Measurements from ENCODE around the gene ILKAP. TPM values are rescaled to one million over a fixed set of nuclear protein-coding genes. Genes with fewer than 3 reads are reported as not detected.

Gene ILKAP
- total RNA-seq, 1 donor from 2014 or later = 63.2 TPM

- DNase-seq (ENCODE audit: low read depth, low spot score) = no peak
- H3K4me1 Mint-ChIP-seq = no peaks in the 10 kb centered on the region
- H3K27me3 Mint-ChIP-seq (ENCODE audit: low read depth) = peaks cover 21% of the 10 kb centered on the region
- TF ChIP-seq CTCF (conservative IDR thresholded peaks at IDR 0.05) = no peak
- no peaks in the 10 kb centered on the region for H3K9me3 Mint-ChIP-seq
- peaks cover 17% of the 10 kb centered on the region for H3K36me3 Mint-ChIP-seq (ENCODE audit: low read depth)
- no peak overlapping the region for H3K4me3 Mint-ChIP-seq
- no peak overlapping the region for H3K27ac Mint-ChIP-seq (ENCODE audit: unreplicated experiment)
Observed at GRCh38 chr2:238168196-238169047, 35.1 kb downstream of the ILKAP start.

- Mint-ChIP-seq H3K36me3 (ENCODE audit: low read depth) (peaks cover 11% of the 10 kb centered on the region), H3K27ac (ENCODE audit: unreplicated experiment) (peak overlapping the region; percentile 50), H3K4me3 (no peak overlapping the region), H3K4me1 (no peaks in the 10 kb centered on the region), H3K9me3 (no peaks in the 10 kb centered on the region), H3K27me3 (ENCODE audit: low read depth) (peaks cover 27% of the 10 kb centered on the region)
- no peak for TF ChIP-seq CTCF (conservative IDR thresholded peaks at IDR 0.05)
- no peak for DNase-seq (ENCODE audit: low read depth, low spot score)
Observed at GRCh38 chr2:238167761-238168160, 35.7 kb downstream of the ILKAP start.

GRCh38 chr2:238167344-238167715, 36.2 kb downstream of the ILKAP start:
- H3K4me3 Mint-ChIP-seq = no peak overlapping the region
- H3K36me3 Mint-ChIP-seq (ENCODE audit: low read depth) = peaks cover 10% of the 10 kb centered on the region
- H3K27me3 Mint-ChIP-seq (ENCODE audit: low read depth) = peaks cover 31% of the 10 kb centered on the region
- H3K4me1 Mint-ChIP-seq = no peaks in the 10 kb centered on the region
- no peak for DNase-seq (ENCODE audit: low read depth, low spot score)
- no peak overlapping the region for H3K27ac Mint-ChIP-seq (ENCODE audit: unreplicated experiment)
- H3K9me3 Mint-ChIP-seq = no peaks in the 10 kb centered on the region
- TF ChIP-seq CTCF (conservative IDR thresholded peaks at IDR 0.05) = no peak

- H3K27me3 Mint-ChIP-seq (ENCODE audit: low read depth) = peaks cover 36% of the 10 kb centered on the region
- H3K4me3 Mint-ChIP-seq = no peak overlapping the region
- H3K4me1 Mint-ChIP-seq = no peaks in the 10 kb centered on the region
- H3K36me3 Mint-ChIP-seq (ENCODE audit: low read depth) = peaks cover 10% of the 10 kb centered on the region
- TF ChIP-seq CTCF (conservative IDR thresholded peaks at IDR 0.05) = no peak
- no peak for DNase-seq (ENCODE audit: low read depth, low spot score)
- H3K9me3 Mint-ChIP-seq = no peaks in the 10 kb centered on the region
- H3K27ac Mint-ChIP-seq (ENCODE audit: unreplicated experiment) = no peak overlapping the region
Observed at GRCh38 chr2:238166391-238167343, 36.8 kb downstream of the ILKAP start.

GRCh38 chr2:238165288-238165921, 38.1 kb downstream of the ILKAP start:
- TF ChIP-seq CTCF (conservative IDR thresholded peaks at IDR 0.05) = no peak
- H3K27ac Mint-ChIP-seq (ENCODE audit: unreplicated experiment) = no peak overlapping the region
- H3K27me3 Mint-ChIP-seq (ENCODE audit: low read depth) = peaks cover 43% of the 10 kb centered on the region
- H3K36me3 Mint-ChIP-seq (ENCODE audit: low read depth) = peaks cover 3% of the 10 kb centered on the region
- peak overlapping the region; percentile 41 for H3K4me3 Mint-ChIP-seq
- DNase-seq (ENCODE audit: low read depth, low spot score) = no peak
- no peaks in the 10 kb centered on the region for H3K9me3 Mint-ChIP-seq
- peaks cover 2% of the 10 kb centered on the region for H3K4me1 Mint-ChIP-seq
